ENCODE data around the gene PHLDA3.

PHLDA3 gene

DNA sequence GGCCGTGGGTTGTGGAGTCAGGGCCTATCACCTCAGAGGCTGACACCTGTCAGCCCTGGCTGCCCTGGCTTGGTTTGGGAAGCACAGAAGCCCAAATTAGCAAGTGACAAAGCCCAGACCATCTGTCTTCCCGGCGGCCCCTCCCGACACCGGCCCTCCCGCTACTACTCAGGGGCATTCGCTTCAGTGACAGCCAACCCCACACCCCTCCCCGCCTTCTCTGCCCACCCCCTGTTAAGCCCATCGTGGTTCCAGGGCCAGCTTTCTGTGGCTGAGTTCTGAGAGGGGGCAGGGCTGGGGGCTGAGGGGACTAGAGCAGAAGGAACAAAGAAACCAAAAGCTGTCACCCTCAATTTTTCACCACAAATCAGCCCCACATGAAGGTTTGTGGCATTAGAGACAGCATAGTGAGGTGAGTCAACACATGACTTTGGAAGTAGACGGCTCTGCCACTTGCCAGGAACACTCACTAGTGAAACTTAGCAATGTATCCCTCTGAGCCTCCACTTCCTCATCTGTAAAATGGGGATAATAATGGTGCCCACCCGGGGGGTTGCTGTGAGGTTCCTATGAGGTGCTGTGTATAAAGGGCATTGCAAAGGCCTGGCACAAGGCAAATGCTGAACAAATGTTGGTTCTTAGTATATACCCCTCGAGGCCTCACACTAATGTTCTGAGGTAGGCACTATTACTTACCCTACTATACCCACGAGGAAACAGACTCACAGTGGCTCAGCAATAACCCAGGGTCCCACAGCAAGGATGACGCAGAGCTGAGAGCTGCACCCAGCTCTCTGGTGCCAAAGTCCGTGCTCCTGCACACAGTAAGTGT lies 42.3 kb downstream of the PHLDA3 start:
- DNase-seq: no peak

GRCh38 chr1:201424146-201424545 lies 44.8 kb downstream of the PHLDA3 start:
- DNase-seq: no peak

GRCh38 chr1:201423655-201424054 lies 45.3 kb downstream of the PHLDA3 start:
- DNase-seq: no peak

DNA sequence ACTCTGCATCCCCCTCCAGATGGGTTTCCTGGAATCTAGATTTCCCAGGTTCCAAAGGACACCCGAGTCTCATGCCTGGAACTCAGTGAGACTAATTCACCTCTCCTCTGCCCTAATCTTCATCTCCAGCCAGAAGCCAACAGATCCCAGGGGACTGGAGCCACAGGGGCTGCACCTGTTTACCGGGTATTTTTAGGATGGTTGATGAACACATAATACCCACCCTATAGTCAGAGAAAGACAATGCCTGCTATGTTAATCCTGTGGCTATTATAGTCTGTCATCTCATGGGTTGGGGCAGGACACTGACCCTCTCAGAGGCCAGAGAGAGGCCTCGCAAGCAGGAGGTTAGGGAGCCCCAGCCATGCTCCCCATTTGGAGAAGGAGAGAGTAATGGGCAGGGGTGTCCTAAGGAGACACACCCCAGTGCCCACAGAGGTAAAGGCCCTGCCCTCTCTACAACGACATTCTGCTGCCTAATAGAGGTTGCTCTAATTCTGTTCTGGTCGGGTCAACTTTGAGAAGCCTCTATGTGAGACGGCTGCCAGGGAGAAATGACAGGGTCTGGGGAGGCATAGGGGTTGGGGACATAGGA lies 46.5 kb downstream of the PHLDA3 start:
- no peak for DNase-seq

DNA sequence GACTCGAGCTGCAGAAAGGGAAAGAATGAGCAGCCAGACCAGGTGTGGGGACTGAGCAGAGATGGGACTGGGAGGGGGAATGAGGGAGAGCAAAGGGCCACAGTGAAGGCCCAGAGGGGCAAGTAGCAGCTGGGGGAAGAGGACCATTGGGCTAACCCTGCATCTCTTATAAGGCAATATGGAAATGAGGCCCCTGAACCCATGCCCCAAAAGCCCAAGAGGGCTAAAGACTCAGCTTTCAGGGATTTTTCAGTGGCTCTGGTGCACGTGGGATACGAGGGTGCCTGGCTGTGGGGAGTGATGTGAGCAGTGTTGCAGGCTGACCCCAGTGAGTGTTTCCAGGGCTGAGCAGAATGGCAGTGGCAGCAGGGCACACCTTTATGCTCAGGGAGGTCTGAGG lies 47.0 kb downstream of the PHLDA3 start:
- no peak for DNase-seq

DNA sequence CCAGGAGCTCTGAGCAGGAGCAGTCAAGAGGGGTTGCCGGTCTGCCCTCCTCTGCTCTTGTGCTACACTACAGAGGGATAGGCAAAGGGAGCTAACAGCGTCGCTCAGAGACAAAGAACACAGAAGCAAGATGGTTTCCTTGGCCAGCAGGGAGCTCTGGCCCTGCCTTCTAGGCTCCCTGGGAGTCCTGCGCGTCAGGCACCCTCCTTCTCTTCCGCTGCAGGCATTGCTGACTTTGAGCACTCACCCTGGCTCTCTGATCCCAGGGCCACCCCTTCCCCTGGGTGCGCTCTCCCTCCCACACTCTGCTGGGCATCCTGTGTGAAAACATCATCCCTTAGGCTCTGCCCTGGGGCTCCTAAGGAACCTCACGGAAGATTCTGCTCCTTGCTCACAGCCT lies 47.9 kb downstream of the PHLDA3 start:
- DNase-seq: no peak

- no peak for DNase-seq
These were observed 48.4 kb downstream of the PHLDA3 start for GRCh38 chr1:201420608-201421002.

GRCh38 chr1:201419746-201420607 lies 49.0 kb downstream of the PHLDA3 start:
- DNase-seq: no peak

DNA sequence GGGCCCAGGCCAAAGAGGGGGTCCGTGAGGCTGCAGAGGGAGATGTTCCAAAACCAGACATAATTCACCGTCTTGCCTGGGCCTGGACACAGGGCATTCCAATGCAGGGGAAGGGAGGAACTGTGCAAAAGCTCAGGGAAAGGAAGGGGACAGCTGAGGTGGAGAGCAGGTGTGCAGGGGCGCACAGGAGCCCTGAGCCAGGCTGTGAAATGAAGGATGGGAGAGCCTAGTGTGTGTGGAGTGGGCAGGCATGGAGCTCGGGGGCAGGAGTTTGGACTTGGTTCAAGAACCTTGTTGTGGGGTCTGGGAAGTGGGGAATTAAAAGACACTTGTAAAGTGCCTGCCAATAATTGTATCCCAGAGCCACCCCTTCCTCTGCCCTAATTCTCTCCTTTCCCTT lies 49.7 kb downstream of the PHLDA3 start:
- DNase-seq: no peak

DNA sequence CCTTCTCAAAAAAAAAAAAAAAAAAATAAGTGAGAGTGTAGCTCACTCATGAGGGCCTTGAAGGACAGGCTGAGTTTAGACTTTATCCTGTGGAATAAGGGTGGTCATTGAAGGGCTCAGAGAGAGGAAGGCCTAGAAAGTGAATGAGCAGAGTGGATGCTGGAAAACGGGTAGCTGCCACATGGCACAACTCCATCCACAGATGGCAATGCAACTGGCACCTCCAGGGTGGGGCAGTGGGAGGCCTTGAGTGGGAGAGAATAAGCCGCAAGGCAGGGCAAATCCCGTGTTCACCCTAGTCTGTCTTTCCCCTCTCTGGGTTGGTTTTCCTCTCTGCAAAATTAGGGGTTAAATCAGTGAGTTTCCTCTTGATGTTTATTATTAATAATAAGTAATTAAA lies 50.5 kb downstream of the PHLDA3 start:
- no peak for DNase-seq
